ENCODE data around the gene EHMT1.
"Not testable (repeated sequence)": the region's sequence is repeated elsewhere in the genome, so short reads cannot be mapped to it uniquely, and the experiment has no call there.

EHMT1 gene

GRCh38 chr9:137592767-137593166 is 26.0 kb upstream of the EHMT1 start:
- intact Hi-C loops (cut with DNase I; ENCODE audit: low total_unique reads): no loop called here
- Histone ChIP-seq H3K4me1 (peaks cover 0 to 21% (median 16%) of the 10 kb centered on the region in 4 donors), H3K27me3 (no peaks in the 10 kb centered on the region), H3K9me3 (no peaks in the 10 kb centered on the region), H3K36me3 (peaks cover 0 to 10% (median 0%) of the 10 kb centered on the region in 3 donors), H3K4me3 (no peak overlapping the region), H3K27ac (no peak overlapping the region)
- DNase-seq: no peak
- no peak for TF ChIP-seq CTCF (IDR thresholded peaks at IDR 0.05)

DNA sequence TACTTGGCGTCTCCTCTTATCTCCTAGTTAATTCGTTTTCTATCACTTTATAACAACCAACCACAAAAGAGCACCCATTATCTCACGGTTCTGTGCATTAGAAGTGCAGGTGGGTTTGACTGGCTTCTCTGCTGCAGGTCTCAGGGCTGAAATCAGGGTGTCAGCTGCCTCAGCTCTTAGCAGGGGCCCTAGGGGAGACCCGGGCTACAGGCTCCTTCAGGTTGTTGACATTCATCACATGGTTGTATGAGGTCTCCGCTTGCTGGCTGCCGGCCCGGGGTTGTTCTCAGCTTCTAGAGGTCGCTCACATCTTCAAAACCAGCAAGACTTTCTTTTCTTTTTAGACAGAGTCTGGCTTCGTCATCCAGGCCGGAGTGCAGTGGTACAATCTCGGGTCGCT is 25.6 kb upstream of the EHMT1 start:
- intact Hi-C loops (cut with DNase I; ENCODE audit: low total_unique reads): no loop called here
- H3K9me3 ChIP-seq: no peaks in the 10 kb centered on the region
- H3K36me3 ChIP-seq: peaks cover 0 to 6% (median 0%) of the 10 kb centered on the region in 3 donors
- no peak for TF ChIP-seq CTCF (IDR thresholded peaks at IDR 0.05)
- H3K4me1 ChIP-seq: peaks cover 0 to 21% (median 16%) of the 10 kb centered on the region in 4 donors
- DNase-seq: no peak
- no peak overlapping the region for H3K27ac ChIP-seq
- no peaks in the 10 kb centered on the region for H3K27me3 ChIP-seq
- no peak overlapping the region for H3K4me3 ChIP-seq

GRCh38 chr9:137596577-137596976 is 22.2 kb upstream of the EHMT1 start:
- H3K27ac ChIP-seq; H3K36me3 ChIP-seq; H3K4me1 ChIP-seq; intact Hi-C loops (cut with DNase I; ENCODE audit: low total_unique reads); DNase-seq; H3K27me3 ChIP-seq; H3K9me3 ChIP-seq; H3K4me3 ChIP-seq: not testable (repeated sequence)

GRCh38 chr9:137598943-137599342 is 19.9 kb upstream of the EHMT1 start:
- Histone ChIP-seq H3K9me3 (no peaks in the 10 kb centered on the region), H3K4me3 (no peak overlapping the region), H3K27me3 (no peaks in the 10 kb centered on the region), H3K36me3 (no peaks in the 10 kb centered on the region), H3K4me1 (peaks cover 0 to 5% (median under 1%) of the 10 kb centered on the region in 4 donors), H3K27ac (no peak overlapping the region)
- TF ChIP-seq CTCF (IDR thresholded peaks at IDR 0.05): no peak
- DNase-seq: no peak
- intact Hi-C loops (cut with DNase I; ENCODE audit: low total_unique reads): no loop called here

DNA sequence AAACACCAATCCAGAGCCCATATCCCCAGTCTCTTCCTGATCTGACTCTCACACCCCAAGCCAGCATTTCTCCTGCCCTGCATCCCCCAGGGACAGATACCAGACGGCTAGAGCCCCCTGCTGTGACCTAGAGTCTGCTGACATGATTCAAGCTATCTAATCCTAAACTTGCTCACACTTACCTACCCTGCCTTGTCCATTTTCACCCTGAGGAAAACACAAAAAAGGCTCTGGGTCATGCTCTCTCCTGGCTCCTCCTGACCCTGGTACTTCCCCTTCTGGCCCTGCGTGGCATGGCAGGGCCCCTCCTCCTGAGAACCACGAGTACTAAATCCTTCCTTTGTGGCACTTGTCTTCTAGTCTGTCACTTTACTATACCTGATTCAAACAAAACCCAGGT is 16.1 kb upstream of the EHMT1 start:
- Histone ChIP-seq H3K27ac (no peak overlapping the region), H3K27me3 (no peaks in the 10 kb centered on the region), H3K36me3 (no peaks in the 10 kb centered on the region), H3K9me3 (no peaks in the 10 kb centered on the region), H3K4me3 (no peak overlapping the region), H3K4me1 (peaks cover 3 to 36% (median 25%) of the 10 kb centered on the region in 4 donors)
- no peak for TF ChIP-seq CTCF (IDR thresholded peaks at IDR 0.05)
- intact Hi-C loops (cut with DNase I; ENCODE audit: low total_unique reads): no loop called here
- no peak for DNase-seq

GRCh38 chr9:137603879-137604278 is 14.9 kb upstream of the EHMT1 start:
- DNase-seq: no peak
- no peak for TF ChIP-seq CTCF (IDR thresholded peaks at IDR 0.05)
- Histone ChIP-seq H3K36me3 (no peaks in the 10 kb centered on the region), H3K9me3 (no peaks in the 10 kb centered on the region), H3K4me3 (no peak overlapping the region), H3K27me3 (no peaks in the 10 kb centered on the region), H3K4me1 (peaks cover 3 to 48% (median 29%) of the 10 kb centered on the region in 4 donors), H3K27ac (peak overlapping the region in 1 of 2 donors; percentile 75)
- intact Hi-C loops (cut with DNase I; ENCODE audit: low total_unique reads): no loop called here

All from tibial artery (tissue), 4 donors.